GM21576 (cell line): Measurements from ENCODE around the gene CDK14.
"Not testable (repeated sequence)": the region's sequence is repeated elsewhere in the genome, so short reads cannot be mapped to it uniquely, and the experiment has no call there.

Experiments used
- ATAC-seq: cut with Tn5 transposase; IDR thresholded peaks from one replicate; pipeline ENCODE4 v1.9.1; 2021; ENCODE audit warnings: mild to moderate bottlenecking, moderate library complexity; ENCODE audit not compliant: unreplicated experiment

CDK14 gene

DNA sequence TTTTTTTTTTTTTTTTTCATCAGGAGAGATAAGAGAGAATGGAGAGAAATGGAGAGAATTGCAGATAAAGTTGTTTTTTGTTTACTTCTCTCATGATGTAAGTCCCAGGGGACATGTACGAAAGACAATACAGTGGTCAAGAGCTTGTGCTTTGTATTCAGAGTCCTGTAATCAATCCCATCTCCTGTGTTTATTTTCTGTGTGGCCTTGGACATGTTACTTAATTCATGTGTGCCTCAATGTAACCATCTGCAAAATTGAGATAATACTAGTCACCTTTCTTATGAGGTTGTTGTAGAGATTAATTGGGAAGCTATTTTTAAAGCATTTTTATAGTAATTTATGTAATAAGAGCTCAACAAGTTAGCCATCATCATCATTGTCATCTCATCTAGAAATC lies 117.5 kb downstream of the CDK14 start:
- ATAC-seq = no peak

DNA sequence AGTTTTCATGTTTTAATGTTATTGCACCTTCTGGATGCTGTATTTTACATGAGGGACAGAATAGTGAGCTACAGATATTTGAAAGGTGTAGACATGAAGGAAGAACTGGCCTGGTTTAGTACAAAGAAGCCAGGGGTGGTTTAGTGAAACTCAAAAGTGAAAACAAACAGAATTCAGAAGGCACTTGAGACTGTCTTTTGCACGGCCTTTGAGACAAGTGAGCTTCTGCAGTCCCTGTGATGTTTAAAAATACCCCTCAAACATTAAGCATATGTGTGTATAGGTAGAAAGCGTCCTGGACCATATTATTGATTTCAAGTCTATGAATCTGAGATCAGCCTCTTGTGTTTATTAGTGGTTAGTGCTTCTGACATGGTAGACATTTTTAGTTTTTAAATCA lies 118.9 kb downstream of the CDK14 start:
- ATAC-seq = peak; percentile 54

DNA sequence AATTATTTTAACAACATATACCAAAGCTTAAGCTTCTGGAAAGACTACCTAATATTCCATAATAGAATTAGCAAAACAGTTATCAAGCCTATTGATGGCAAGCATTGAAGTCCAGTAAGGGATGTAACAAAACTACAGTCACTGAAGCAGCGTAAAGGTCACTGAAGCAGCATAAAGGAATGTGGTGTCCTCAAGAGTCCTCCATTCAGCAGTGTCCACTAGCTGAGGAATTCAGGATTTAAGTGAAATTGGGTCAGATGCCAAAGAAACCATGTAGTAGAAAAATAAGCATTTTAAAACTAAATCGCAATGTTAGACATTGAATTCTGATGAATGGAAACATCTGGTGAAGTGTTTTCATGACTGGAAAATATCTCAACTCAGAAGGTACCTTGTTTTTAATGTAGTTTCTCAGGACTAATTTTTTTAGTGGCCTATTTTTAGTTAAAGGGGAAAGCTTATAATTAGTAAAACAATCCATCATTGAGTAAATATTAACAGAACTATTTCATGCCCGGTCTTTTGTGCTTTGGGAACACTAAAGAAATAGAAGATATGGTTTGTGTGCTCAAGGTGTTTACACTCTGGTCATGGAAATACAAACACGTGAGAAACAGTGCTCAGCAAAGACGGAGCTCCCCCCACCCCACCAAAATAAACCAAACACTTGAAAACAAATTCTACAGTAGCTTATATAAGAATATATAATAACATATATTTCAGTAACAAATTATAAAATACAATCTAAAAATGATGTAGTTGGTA lies 121.4 kb downstream of the CDK14 start:
- ATAC-seq = no peak

- no peak for ATAC-seq
These were observed 123.0 kb downstream of the CDK14 start for GRCh38 chr7:90719155-90719554.

GRCh38 chr7:90720984-90721760 lies 125.1 kb downstream of the CDK14 start:
- ATAC-seq = no peak

GRCh38 chr7:90721869-90722431 lies 125.8 kb downstream of the CDK14 start:
- no peak for ATAC-seq

- no peak for ATAC-seq
These were observed 127.1 kb downstream of the CDK14 start for GRCh38 chr7:90723233-90723632.

DNA sequence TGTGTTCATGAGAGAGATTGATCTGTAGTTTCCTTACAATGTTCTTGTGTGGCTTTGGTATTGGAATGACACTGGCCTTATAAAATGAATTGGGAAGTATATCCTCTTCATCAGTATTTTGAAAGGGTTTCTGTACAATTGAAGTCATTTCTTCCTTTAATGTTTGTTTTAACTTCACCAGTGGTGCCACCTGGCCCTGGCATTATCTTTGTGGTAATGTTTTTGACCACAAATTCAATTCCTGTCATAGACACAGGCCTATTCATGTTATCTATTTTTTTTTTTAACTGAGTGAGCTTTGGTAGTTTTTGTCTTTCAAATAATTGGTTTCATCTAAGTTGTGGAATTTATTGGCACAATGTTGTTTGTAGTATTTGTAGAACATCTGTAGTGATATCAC lies 127.7 kb downstream of the CDK14 start:
- no peak for ATAC-seq

GRCh38 chr7:90726120-90726519 lies 130.0 kb downstream of the CDK14 start:
- ATAC-seq = no peak

DNA sequence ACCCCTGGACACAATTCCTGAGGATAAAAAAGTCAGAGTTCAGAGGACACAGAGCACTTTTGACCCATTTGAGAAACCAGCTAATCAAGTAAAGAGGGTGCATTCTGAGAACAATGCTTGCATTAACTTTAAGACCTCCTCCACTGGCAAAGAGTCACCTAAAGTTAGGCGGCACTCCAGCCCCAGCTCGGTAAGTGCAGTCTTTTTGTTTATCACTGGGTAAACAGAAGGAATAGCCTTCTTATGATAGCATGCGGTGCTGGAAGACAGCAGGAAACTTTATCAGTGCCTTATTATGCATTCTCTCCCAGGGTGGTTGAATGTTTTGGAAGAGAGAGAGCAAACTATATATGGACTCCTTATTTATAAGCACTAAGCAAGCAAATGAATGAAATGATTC lies 130.5 kb downstream of the CDK14 start:
- no peak for ATAC-seq

- ATAC-seq = no peak
These were observed 131.3 kb downstream of the CDK14 start for GRCh38 chr7:90727412-90727811.

- ATAC-seq = peak; percentile 72
These were observed 132.4 kb downstream of the CDK14 start for GRCh38 chr7:90728568-90728967.

DNA sequence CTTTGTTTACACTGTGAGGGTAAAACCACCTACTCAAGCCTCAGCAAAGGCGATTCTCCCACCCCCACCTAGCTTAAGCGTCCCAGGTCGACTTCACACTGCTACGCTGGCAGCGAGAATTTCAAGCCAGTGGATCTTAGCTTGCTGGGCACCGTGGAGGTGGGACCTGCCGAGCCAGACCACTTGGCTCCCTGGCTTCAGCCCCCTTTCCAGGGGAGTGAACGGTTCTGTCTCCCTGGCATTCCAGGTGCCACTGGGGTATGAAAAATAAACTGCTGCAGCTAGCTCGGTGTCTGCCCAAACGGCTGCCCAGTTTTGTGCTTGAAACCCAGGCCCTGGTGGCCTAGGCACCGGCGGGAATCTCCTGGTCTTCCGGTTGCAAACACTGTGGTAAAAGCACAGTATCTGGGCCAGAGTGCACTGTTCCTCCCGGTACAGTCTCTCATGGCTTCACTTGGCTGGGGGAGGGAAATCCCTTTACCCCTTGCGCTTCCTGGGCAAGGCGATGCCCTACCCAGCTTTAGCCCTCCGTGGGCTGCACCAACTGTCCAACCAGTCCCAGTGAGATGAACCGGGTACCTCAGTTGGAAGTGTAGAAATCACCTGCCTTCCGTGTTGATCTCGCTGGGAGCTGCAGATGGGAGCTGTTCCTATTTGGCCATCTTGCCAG lies 139.6 kb downstream of the CDK14 start:
- ATAC-seq = not testable (repeated sequence)

DNA sequence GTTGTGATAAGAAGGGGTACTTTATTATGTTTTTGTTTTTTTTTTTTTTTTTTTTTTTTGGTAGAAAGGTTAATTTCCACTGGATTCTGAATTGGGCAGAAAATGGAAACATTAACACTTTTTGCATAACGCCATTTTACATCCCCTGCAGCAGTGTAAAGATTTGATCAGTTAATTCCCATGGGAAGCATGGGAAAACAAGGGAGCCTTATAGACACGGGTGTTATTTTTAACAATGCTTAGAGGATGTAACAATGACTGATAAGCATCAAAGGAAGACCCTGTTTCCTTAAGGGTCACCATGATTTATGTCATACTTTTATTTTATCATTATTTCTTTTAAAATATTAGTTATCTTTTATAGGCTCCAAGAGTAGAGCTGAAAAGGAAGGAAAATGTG lies 140.2 kb downstream of the CDK14 start:
- no peak for ATAC-seq

DNA sequence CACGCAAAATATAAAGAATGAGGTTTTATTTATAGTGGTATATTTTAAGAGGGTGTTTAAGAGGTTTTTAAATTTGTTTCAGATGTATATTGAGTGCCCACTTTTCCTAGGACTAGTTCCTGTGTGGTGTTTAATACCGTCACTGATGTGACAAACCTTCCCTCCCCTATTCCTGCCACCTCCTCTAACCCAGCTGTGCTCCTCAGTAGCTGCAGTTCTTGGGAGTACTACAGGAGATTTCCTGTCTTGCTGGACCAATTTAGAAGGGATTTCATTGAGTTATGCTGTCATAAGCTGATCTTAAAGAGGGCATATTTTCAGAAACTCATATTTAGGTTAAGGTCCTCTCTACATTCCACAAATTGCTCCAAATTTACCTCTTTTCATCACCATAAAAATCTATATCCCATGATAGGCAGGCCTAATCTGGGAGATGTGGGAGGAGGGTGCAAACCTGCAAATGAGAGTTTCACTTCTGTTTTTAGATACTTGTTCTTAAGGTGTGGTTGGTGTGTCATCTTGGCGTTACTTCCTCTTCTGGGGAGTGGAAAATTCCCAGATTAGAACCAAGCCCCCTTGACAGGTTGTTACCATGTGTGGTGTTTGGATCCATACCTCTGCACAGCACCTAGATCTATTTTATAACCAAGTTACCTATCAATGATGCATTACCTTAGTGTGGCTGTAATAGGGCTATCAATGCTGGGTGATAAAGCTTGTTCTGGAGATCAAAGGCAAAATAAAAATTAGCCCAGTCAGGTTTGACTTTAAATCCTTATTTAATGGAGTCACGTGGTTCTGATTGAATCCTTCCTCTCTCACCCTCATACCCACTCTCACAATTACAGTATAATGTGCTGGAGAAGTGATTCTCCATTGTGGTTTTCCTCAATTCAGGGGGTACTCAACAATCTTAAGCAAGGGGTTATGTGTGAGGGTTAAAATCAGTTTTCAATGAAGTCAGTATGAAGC lies 141.1 kb downstream of the CDK14 start:
- peak; percentile 97 for ATAC-seq

GRCh38 chr7:90738249-90738648 lies 142.1 kb downstream of the CDK14 start:
- no peak for ATAC-seq

GRCh38 chr7:90739716-90740115 lies 143.6 kb downstream of the CDK14 start:
- no peak for ATAC-seq

DNA sequence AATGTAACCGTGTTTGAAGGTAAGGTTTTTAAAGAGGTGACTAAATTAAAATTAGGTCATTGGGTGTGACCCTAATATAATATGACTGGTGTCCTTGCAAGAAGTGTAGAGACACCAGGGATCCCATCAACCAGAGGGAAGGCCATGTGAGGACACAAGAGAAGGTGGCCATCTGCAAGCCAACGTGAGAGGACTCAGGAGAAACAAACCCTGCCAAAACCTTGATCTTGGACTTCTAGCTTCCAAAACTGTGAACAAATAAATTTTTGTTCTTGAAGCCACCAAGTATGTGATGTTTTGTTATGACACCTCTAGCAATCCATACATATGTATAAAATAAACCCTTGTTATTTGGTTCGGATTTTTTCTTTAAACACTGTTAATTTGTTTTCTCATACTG lies 144.3 kb downstream of the CDK14 start:
- ATAC-seq = no peak

DNA sequence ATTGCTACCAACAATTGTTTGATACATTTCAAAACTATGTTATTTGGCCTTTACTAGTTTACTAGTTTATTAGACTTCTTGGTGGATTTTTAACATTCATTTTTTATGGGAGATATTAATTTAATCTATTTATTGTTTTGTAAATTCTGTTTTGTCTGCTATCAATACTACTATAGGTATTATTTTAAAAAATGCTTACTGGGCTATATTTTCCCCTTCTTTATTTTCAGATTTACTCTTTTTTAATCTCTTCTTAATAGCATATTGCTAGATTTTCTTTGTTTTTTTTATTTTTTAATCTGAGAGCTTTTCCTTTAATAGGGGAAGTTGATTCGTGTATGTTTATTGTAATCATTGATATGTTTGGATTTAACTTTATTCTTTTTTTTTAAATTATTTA lies 147.5 kb downstream of the CDK14 start:
- no peak for ATAC-seq

DNA sequence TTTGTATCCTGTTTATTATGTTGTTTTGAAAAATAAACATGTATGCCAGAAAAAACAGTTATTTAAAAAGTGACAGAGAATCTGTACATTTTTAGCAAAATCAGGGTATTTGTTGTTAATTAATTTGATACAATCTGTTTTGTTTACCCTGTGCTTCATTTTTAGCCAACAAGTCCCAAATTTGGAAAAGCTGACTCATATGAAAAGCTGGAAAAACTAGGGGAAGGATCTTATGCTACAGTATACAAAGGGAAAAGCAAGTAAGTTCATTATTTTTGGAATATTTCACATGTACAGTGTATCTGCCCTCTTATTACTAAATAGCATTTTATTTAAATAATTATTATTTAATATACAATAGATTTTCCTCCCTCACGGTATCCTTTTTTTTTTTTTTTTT lies 151.4 kb downstream of the CDK14 start:
- no peak for ATAC-seq
